ENCODE data around the gene RSKR. TPM values are rescaled to one million over a fixed set of nuclear protein-coding genes. Genes with fewer than 3 reads are reported as not detected.

RSKR gene
- total RNA-seq, 1 experiment from 2014 or later = 18.9 TPM

DNA sequence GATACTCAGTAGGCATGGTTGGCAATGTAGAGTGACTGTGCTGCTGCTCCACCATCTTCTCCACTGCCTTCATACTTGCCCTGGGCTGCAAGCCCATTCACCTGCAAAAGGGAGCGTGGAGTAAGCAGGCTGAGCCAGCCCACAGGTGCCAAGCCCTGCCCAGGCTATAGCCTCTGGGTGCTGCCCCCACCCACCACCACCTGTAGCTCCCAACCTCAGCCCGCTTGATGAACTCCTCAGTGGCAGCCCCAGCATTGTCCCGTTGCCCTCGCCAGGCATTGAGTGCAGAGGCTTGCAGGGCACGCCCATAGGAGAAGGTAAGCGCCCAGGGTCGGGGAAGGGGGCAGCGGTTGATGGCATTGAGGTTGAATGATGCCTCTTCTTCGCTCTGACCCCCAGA is 40.5 kb downstream of the RSKR start:
- intact Hi-C loops (cut with micrococcal nuclease) = no loop called here
- peaks cover 6 to 28% of the 10 kb centered on the region in 2 experiments; a peak in 3 of 4 replicates for H3K4me1 ChIP-seq (ENCODE audit: control insufficient read depth in 1 of 2, insufficient read depth in 2 of 2, low read length in 2 of 2)

DNA sequence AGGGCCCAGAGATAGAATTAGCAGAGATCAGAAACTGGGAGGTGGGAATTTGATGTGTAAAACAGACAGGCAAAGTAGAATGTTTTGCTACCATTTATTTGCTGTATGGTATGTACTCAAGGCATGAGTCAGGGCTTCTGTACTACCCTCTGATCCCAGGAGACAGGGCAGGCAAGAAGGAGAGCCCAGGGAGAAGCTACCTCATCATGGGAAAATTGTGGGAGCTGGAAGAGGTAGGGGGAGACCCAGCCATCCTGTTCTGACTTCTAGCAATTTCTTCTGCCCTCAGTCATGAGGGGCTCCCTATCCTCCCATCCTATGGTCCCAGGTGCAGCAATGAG is 41.0 kb downstream of the RSKR start:
- Histone ChIP-seq H3K4me3 (replicated peaks in 1 of 2; ENCODE audit: low read depth in 1 of 2, low read length in 2 of 2) (no peak overlapping the region), H3K4me1 (ENCODE audit: control insufficient read depth in 1 of 2, insufficient read depth in 2 of 2, low read length in 2 of 2) (peaks cover 6 to 28% of the 10 kb centered on the region in 2 experiments; a peak in 3 of 4 replicates), H3K9me3 (ENCODE audit: control insufficient read depth in 1 of 2, insufficient read depth in 1 of 2, low read depth in 1 of 2, low read length in 2 of 2) (no peaks in the 10 kb centered on the region), H3K9me2 (ENCODE audit: insufficient read depth) (no peaks in the 10 kb centered on the region), H3K27me3 (ENCODE audit: insufficient read depth, low read length) (no peaks in the 10 kb centered on the region), H3K4me2 (ENCODE audit: low read length) (peak overlapping the region; percentile 99; the same call in 1 of the 2 replicates), H4K20me1 (ENCODE audit: insufficient read depth) (no peaks in the 10 kb centered on the region), H3K9ac (ENCODE audit: low read length) (no peak overlapping the region), H3K27ac (ENCODE audit: low read depth, low read length) (no peak overlapping the region), H3K79me2 (ENCODE audit: insufficient read depth, low read length) (peaks cover 22% of the 10 kb centered on the region), H2AFZ (ENCODE audit: low read depth, low read length, poor library complexity, severe bottlenecking) (no peak overlapping the region), H3K36me3 (ENCODE audit: control insufficient read depth in 1 of 2, insufficient read depth in 2 of 2, low read length in 2 of 2) (peaks cover 0 to 2% of the 10 kb centered on the region in 2 experiments; a peak in 2 of 4 replicates)
- intact Hi-C loops (cut with micrococcal nuclease) = no loop called here
- DNase-seq (ENCODE audit: low read depth, low spot score) (no peak), ATAC-seq (no peak)
- BruUV-seq (replicated peaks) = no TSS peak
- TF ChIP-seq POLR2A (IDR thresholded peaks at IDR 0.05; ENCODE audit: borderline replicate concordance, extremely low read depth, insufficient read depth, insufficient read length) (no peak), POLR2AphosphoS5 (IDR thresholded peaks at IDR 0.05; ENCODE audit: low read depth, low read length) (no peak)
- RAD21 ChIA-PET (ENCODE audit: low non-redundant PET in 1 of 2, low total read pairs in 2 of 2, uncharacterized antibody in 2 of 2, unreplicated experiment in 2 of 2) = no interaction called here
- CTCF ChIA-PET = no interaction called here
- POLR2A ChIA-PET = no interaction called here

More for the DNA sequence above, 40.5 kb downstream of the RSKR start:
- Histone ChIP-seq H3K4me3 (replicated peaks in 1 of 2; ENCODE audit: low read depth in 1 of 2, low read length in 2 of 2) (no peak overlapping the region), H3K9ac (ENCODE audit: low read length) (no peak overlapping the region), H3K79me2 (ENCODE audit: insufficient read depth, low read length) (peaks cover 22% of the 10 kb centered on the region), H3K4me2 (ENCODE audit: low read length) (no peak overlapping the region), H2AFZ (ENCODE audit: low read depth, low read length, poor library complexity, severe bottlenecking) (no peak overlapping the region), H3K27me3 (ENCODE audit: insufficient read depth, low read length) (no peaks in the 10 kb centered on the region), H3K9me3 (ENCODE audit: control insufficient read depth in 1 of 2, insufficient read depth in 1 of 2, low read depth in 1 of 2, low read length in 2 of 2) (no peaks in the 10 kb centered on the region), H3K27ac (ENCODE audit: low read depth, low read length) (no peak overlapping the region), H3K9me2 (ENCODE audit: insufficient read depth) (no peaks in the 10 kb centered on the region), H4K20me1 (ENCODE audit: insufficient read depth) (no peaks in the 10 kb centered on the region), H3K36me3 (ENCODE audit: control insufficient read depth in 1 of 2, insufficient read depth in 2 of 2, low read length in 2 of 2) (peaks cover 2% of the 10 kb centered on the region in 2 experiments; a peak in 2 of 4 replicates)
- TF ChIP-seq, protein P1, sequence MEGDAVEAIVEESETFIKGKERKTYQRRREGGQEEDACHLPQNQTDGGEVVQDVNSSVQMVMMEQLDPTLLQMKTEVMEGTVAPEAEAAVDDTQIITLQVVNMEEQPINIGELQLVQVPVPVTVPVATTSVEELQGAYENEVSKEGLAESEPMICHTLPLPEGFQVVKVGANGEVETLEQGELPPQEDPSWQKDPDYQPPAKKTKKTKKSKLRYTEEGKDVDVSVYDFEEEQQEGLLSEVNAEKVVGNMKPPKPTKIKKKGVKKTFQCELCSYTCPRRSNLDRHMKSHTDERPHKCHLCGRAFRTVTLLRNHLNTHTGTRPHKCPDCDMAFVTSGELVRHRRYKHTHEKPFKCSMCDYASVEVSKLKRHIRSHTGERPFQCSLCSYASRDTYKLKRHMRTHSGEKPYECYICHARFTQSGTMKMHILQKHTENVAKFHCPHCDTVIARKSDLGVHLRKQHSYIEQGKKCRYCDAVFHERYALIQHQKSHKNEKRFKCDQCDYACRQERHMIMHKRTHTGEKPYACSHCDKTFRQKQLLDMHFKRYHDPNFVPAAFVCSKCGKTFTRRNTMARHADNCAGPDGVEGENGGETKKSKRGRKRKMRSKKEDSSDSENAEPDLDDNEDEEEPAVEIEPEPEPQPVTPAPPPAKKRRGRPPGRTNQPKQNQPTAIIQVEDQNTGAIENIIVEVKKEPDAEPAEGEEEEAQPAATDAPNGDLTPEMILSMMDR (IDR thresholded peaks at IDR 0.05 in 2 of 3, conservative IDR thresholded peaks at IDR 0.05 in 1 of 3; ENCODE audit: borderline replicate concordance in 1 of 3, insufficient read depth in 1 of 3, low read depth in 2 of 3, low read length in 2 of 3) = no peak
- TF ChIP-seq, protein P2, sequence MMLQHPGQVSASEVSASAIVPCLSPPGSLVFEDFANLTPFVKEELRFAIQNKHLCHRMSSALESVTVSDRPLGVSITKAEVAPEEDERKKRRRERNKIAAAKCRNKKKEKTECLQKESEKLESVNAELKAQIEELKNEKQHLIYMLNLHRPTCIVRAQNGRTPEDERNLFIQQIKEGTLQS (IDR thresholded peaks at IDR 0.05) = no peak
- TF ChIP-seq EZH2phosphoT487 (IDR thresholded peaks at IDR 0.05; ENCODE audit: borderline replicate concordance) = no peak
- TF ChIP-seq TCF7L2 (IDR thresholded peaks at IDR 0.05; ENCODE audit: borderline replicate concordance, extremely low read depth, insufficient read depth, insufficient read length) = no peak
- no peak for DNase-seq (ENCODE audit: low read depth, low spot score)
- ChIA-PET POLR2A (no interaction called here), CTCF (no interaction called here), RAD21 (ENCODE audit: low non-redundant PET in 1 of 2, low total read pairs in 2 of 2, uncharacterized antibody in 2 of 2, unreplicated experiment in 2 of 2) (no interaction called here)
- no TSS peak for BruUV-seq (replicated peaks)
- no peak for ATAC-seq

Measured in HCT116 (cell line).